AML-193 (cell line): ENCODE data around the gene DUSP23.

Experiments used
- DNase-seq, 2 experiments: peaks; one replicate each; lab custom pipeline; 2025; lab: John Stamatoyannopoulos, UW

Gene DUSP23

DNA sequence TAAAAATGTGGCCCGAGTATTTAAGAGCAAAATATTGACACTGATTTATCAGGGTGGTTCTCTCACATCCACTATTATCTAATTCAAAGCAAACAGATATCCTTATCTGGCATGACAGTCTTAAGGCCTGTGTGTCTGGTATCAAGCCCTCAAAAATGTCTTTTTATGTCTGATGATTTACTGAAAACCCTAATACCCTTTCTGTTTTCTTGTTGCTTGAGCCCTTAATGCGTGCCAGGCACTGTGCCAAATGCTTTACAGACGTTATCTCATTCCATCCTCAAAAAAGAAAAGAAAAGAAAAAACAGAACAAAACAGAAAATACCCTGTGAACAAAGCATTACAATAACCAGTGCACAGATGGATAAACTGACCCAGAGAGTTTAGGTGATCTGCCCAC is 5.7 kb downstream of the DUSP23 start:
- DNase-seq = no peak

DNA sequence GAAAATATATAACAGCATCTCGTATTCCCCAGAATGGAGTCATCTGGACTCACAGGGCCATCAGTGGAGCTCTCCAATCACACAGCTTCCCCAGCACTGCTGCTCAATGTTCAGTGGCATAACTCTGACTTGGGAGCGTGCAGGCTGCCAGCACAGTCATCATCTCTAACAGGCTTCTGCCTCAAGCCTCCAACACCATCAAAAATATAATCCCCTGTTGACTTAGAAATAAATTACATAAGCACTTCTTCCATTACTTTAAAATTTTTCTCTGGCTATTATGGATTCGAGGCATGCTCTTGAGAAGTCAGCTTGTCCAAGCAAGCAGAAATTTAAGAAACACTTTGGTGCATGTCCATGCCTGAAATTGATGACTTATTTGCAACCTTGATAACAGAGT is 6.2 kb downstream of the DUSP23 start:
- DNase-seq = no peak

DNA sequence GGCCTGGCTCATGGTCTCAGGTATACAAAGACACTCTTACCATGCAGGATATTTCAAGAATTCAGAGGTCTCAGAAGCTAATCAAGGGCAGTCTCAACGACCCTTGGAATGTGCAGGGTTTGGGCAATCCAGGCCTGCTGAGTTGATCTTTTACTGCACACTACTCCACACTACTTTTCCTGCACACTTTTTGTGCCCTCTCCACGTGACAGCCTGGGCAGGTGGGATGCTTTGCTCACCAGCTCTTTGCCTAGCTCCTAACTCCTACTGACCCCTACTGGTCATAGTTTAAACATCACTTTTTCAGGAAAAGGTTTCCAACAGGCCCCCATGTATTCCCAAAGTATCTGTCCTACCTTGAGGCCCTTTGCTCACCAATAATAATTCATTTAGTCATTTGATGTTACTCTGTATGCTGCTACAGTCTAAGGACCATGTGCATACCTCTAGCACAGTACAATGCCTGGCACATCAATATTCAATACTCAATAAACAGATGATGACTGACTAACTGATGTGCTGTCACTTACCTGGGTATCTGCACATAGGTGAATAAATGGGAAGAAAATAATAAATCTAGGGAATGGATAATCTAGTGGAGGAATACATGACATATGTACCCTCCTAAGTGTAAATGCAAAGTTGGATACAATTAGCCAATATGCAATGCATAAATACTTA is 9.6 kb downstream of the DUSP23 start:
- peak in 1 of 2 experiments; percentile 2 for DNase-seq

DNA sequence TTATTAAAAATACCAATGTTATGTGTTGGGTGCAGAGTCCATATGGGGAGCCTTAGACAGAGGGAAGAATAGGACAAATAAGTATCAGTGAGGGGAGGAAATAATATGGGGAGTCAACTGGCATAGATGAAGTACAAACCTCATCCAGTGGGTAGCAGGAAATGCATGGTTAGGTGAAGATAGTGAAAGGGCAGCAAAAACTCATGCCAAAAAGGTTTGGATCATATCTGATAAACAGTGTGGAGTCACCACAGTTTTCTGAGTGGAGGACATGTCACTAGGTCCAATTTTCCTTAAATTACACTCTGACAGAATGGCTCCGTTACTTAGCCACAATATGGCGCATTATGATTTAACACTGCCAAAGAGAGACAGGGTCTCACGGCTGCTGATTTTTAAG is 10.3 kb downstream of the DUSP23 start:
- no peak for DNase-seq

DNA sequence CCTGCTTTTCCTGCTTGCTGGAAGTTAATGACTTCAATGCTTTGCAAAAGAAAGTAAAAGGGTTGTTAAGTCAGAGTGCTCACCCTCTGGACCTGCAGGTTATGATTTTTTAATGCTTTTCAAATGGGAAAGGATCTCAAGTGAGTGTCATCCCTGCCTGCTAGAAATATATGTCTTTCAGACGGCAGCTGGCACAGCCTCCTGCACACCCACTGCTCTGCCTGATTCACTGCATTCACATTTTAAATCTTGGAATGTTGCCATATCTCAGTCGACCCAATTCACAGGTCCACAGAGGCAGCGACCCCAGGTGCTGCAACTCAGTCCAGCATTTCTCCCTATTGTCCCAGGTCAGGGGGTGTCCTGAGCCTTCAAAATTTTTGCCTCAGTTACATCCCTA is 10.7 kb downstream of the DUSP23 start:
- DNase-seq = no peak

DNA sequence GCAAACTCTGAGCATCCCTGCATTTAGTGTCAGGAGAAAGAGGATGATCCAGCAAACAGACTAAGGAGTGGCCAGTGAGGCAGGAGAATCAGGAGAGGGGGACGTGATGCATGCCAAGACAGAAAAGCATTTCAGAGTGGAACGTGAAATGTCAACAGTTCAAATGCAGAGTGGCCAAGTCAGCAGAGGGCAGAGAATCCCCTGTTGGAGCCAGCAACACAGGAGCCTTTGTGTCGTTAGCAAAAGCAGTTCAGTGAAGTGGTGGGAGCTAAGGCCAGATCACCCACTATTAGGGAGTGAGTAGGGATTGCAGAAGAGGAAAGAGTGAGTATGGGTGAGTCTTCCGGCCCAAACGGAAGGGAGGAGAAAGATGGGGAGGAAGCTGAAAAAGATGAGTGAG is 14.8 kb downstream of the DUSP23 start:
- DNase-seq = no peak

DNA sequence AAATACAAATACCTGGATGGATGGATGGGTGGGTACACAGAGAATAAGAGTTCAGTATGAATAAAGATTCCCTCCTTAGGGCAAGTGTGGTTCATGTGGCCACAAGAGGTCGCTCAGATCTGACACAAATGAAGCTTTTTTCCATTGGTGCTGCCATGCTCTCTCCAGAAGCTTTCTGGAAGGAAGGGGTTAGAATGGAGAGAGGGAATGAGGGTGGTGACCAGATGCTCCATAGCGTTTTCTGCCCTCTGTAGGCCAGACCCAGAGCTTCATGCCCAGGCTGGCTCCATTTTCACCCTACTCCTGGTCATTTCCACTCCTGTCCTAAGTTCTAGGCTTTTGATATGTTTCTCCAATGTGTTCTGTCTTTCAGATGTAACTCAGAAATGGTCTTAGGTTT is 18.1 kb downstream of the DUSP23 start:
- DNase-seq = peak; percentile 70 to 71

DNA sequence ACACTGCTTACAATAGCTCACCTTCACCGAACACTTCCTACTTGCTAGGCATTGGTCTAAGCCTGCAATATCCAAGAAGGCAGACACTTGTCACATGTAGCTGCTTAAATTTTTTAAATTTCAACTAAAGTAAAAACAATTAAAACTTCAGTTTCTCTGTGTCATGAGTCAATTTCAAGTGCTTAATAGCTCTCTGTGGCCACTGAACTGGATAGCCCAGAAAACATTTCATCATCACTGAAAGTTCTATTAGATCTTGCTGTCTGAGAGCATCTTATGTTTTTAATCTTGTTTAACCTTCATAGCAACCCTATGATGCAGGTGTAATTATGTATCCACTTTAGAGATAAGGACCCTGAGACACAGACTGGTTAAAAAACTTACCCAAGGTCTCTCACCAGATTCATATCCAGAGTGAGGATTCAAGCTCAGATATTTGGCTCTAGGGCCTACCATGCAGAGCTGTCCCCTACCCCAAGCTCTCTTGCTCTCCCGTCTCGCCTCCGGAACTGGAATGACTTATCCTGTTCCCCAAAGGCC is 18.8 kb downstream of the DUSP23 start:
- no peak for DNase-seq

DNA sequence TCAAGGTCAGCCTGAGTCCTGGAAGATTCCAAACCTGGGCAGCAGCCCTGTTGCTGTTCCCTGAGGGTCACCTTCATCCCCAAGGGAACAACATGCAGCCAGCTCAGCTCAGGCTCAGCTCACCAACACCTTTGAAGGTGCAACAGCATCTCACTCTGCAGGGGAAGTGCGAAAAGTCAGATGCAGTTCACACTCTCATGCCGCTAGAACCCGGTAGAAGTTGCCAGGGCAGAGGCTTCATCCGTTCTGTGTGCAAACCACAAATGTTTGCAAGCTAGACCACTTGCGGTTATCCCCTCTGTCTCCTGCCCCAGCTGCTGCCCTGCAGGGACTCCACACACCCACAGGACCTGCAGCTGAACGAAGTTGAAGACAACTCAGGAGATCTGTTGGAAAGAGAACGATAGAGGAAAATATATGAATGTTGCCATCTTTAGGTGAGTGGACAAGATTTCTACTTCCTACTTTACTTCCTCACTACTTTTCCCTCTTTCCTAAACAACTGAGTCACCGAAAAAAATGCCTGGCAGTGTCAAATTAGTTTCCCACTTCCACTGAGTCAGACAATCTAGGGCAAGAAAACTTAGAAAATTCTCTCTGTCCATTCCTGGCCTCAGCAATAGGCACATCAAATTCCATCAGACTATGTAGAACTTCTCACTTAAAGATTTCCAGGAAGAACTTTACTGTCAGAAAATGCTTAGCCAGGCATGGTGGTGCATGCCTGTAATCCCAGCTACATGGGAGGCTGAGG is 19.6 kb downstream of the DUSP23 start:
- DNase-seq = peak in 1 of 2 experiments; percentile 10

DNA sequence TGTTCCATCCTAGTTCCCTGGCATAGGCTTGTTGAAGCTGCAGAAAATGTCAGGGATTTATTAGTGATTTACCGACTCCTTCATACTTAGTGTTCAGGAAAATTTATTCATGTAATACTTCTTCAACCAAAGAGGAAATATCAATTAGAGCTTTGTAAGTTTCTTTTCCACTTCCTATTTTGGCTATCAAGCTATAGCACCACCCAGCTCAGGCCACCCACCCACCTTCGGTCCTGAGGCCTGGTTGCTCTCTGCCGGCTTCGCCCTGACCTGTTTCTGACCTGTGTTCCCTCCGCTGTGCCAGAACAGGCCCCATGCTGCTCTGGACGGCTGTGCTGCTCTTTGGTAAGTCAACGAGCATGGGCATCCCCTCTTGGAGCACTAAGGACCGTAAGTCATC is 21.3 kb downstream of the DUSP23 start, which contains the start of gene FCRL6:
TSS of gene FCRL6 (plus strand) at position 250 of the 400 bp plus-strand sequence. CDS start at position 315, 65 bp downstream.
- DNase-seq = no peak

DNA sequence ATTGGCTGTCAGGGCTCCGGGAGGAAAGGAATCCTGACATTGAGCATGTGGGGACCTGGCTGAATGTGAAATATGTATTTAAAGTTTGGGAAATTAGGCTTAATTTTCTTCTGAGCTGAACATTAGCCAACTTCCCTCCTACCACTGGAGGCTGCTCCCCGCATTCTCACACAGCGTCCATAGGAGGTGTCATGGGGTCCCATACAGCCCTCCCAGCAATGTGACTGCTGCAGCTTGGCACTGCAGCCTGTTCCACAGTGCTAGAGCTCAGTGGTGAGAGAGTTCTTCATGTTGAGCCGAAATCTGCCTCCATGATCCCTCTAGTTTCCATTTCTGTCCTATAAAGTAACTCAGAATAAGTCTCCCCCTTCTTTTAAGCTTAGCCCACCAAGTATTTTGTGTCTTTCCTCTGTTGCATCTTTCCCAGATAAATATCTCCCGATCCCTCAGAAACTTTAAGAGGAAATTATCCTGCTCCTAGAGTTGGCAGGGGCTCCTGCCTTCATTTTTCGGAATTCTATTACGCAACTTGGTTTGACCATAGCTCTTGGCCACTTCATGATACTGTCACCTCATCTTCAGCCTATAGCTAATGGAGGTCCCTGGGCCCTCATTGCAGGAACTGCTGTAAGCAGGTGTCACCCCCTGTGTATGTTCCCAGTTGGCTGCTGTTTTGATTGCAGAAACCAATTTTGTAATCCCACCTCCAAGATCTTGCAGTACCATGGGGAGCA is 23.4 kb downstream of the DUSP23 start:
- no peak for DNase-seq

DNA sequence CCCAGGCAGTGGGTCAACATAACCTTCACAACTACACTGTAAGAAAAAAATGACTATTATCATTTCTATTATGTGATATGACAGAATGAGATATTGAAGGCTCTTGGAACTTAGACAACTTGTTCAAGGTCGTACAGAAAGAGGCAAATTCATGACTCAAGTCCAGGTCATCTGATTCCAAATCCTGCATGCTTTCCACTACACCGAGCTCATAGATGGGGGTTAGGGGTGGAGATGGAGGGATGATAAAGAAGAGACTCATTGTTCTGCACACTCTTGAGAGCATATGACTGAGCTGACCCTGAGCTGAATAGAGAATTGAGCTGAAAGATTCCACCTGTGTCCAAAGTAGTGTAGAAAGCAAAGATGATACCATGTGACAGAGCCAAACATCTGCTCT is 24.2 kb downstream of the DUSP23 start:
- no peak for DNase-seq

DNA sequence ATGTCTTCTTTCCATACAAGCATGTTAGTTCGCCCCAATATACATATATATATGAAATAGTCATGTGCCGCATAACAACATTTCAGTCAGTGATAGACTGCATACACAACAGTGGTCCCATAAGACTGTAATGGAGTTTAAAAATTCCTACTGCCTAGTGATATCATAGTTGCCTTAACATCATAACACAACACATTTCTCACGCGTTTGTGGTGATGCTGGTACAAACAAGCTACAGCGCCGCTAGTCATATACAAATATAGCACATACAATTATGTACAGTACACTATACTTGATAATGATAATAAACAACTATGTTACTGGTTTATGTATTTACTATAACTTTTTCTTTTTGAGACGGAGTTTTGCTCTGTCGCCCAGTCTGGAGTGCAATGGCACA is 35.2 kb downstream of the DUSP23 start:
- DNase-seq = no peak

DNA sequence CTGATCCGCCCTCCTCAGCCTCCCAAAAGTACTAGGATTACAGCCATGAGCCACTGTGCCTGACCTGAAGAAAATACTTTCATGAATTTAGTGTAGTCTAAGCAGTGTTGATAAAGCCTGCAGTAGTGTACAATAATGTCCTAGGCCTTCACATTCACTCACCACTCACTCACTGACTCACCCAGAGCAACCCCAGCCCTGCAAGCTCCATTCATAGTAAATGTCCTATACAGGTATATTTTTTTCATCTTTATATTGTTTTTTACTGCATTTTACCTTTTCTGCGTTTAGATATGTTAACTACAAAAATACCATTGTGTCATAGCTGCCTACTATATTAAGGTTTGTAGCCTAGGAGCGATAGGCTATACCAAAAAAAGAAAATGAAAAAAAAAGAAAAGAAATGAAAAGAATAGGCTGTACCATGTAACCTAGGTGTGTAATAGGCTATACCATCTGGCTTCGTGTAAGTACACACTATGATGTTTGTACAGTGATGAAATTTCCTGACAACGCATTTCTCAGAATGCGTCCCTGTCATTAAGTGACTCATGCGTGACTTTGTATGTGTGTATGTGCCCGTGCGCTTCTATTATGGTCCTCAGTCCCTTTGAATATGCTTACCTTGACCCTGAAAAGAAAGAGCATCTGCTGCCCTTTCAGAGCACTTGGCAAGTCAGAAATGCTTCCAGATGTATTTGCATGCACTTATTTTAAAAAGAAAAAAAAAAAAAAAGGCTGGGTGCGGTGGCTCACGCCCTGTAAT is 36.7 kb downstream of the DUSP23 start:
- DNase-seq = no peak

DNA sequence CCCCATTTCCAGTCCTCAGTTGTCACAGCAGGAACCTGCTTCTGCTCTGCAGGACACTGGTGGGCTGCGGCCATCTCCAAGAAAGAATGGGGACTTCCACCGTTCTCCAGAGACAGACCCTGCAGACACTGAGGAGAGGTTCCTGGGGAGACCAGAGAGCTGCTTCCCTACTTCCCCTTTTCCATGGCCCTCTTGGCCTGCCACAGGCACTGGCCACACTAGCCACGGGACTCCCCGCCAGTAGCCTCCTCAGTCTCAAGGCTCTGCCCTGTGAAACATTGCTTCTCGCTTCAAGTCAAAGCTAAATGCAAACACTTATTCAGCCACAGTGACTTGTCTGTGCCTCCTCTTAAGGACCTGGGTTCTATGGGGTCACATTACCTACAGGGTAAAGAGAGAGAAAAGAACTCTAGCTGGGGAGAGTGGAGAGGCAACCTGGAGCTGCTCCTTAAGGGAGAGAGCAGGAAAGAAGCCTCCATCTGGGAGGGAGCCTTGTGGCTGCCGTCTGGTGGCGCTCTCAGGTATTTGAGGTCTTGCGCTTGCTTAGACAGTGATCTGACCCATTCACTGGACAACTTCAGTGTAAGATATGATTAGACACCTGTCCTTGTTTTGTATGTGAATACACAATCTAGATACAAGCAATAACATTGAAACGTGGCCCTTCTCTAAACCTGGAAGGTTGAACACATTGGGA is 40.6 kb downstream of the DUSP23 start:
- peak; percentile 19 to 26 for DNase-seq

DNA sequence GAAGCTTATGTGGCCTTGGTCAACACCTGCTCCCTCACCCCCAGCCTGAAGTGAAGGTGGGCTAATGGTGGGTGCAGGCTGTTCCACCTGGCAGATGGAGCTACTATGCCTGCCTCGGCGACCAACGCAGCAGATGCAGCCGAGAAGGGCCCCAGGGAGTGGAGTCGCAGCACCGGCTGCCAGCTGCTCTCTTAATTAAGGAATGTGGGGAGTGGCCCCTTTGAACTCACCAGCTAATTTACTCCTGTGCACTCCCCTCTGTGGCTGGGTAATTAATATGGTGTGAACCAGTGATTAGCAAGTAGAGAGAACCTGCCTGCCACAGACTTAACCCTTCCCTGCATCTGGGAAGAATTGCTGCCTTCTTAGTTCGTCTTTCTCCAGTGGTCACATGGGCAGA is 42.6 kb downstream of the DUSP23 start:
- no peak for DNase-seq

DNA sequence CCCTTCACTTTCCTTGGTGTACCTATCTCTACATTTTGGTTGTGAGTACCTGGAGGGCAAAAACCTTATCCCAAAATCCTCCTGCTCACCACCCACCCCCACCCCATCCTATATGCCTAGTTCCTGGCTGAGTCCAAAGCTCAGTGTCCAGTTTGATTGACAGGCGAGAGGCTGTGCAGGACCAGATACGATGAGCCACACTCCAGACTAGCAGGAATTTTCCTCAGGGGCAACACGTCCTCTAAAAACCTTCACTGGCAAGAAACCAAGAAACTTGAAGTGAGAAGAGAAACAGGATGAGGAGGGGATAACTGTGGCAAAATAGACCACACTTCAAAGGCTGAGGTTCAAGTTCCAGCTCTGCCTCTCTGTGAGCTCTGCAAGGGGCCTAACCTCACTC is 44.8 kb downstream of the DUSP23 start:
- no peak for DNase-seq

DNA sequence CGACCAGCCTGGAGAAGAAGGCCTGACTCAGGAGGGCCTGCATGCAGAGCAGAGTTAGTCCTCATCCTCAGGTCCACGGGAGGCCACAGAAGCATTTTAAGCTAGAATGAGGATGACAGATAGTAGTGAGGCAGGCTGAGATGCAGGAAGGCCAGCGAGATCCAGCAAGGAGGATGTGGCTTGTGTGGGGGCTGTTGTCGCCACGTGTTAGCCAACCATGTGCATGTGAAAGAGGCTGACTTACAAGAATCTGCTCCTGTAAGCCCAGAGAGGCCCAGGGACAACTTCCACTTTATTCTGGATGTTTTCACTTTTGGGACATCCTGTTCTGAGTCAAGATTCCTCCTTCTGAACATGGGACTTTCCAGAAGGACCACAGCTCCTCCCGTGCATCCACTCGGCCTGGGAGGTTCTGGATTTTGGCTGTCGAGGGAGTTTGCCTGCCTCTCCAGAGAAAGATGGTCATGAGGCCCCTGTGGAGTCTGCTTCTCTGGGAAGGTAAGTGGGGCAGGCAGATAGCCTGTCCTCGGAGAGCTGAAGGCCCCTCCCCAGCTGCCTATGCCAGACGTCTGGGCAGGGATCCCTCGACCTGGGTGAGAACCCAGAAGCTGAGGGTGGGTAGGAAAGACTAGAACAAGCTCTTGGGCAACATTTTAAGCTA is 45.8 kb downstream of the DUSP23 start, which contains the start of gene SLAMF8:
TSS of gene SLAMF8 (plus strand) at position 433 of the 661 bp plus-strand sequence. CDS start at position 459, 26 bp downstream.
- DNase-seq = peak; percentile 16 to 38

DNA sequence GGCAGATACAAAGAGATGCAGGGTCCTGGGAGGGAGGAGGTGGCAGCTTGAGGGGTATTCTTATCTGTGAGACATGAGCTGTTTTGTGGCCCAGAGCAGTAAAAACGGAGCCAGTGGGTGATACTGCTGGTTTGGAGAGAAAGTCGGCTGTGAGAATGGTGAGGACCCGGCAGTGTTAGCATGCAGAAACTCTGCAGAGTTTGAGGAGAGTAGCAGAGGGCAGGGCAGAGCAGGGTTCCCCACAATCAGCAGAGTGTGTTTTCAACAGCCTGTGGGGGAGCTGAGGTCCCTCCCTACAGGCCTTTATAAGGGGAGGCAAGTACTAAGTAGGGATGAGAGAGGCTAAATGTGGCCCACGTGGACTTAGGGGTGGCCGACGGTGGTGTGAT is 46.3 kb downstream of the DUSP23 start:
- DNase-seq = no peak

DNA sequence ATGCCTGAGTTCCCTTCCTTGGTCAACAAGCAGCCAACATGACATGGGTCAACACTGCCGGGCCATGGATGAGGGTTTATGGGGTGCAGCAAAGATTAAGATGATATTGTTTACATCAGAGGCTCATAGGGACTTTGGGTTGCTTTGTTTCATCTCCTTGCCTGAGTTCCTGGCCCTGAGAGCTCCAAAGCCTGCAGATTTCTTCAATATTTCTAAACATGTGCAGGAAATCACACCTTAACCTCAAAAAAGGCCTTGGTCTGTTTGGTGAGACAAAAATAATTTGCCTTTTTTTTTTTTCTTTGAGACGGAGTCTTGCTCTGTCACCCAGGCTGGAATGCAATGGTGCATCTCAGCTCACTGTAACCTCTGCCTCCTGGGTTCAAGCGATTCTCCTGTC is 46.8 kb downstream of the DUSP23 start:
- no peak for DNase-seq

DNA sequence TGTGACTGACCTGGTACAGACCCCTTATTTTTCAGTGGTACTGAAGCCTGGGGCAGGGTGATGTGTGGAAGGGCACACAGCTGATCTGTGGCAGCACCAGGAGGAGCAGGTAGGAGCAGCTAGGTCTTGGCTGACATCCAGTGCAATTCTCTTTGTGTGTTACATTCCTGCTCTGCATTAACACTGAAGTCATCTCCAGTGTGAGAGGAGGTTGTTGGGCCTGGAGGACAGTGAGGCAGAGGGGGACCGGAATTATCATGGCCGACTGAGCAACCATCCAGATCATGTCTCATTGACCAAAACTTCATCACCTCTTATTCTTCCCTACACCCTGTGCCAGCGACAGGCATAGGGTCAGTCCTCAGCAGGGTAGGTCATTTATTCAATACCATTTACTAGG is 47.4 kb downstream of the DUSP23 start:
- DNase-seq = no peak
